GM20000 (cell line): Measurements from ENCODE around the gene PI4KA.
"Not testable (repeated sequence)": the region's sequence is repeated elsewhere in the genome, so short reads cannot be mapped to it uniquely, and the experiment has no call there.

Source experiments
- DNase-seq: peaks from one replicate; pipeline ENCODE4 v3.0.0; 2012; ENCODE audit warnings: low spot score
- TF ChIP-seq, protein P1 (sequence below): IDR thresholded peaks from 2 replicates; pipeline ENCODE4 v1.5.1; 2012; ENCODE audit warnings: mild to moderate bottlenecking, control low read depth; ENCODE audit errors: extremely low read depth, missing control alignments

Gene PI4KA

DNA sequence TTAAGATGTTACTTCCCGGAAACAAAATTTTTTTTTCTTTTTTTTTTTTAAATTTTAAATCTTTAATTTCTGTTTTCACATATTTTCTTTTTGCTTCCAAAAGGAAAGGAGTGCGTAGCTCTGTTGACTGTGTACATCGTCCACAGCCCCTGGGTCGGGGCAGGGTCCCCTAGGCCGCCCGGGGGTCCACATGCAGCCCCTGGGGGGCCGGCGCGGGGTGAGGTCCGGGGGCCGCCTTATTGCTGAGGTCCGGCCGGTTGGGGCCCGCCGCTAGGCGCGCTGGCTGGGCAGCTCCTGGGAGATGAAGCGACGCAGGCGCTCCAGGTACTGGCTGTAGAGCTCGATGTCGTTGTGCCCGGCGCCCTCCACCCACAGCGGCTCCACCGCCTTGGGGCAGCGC, 191.1 kb downstream of the PI4KA start:
- DNase-seq, result not testable (repeated sequence)

DNA sequence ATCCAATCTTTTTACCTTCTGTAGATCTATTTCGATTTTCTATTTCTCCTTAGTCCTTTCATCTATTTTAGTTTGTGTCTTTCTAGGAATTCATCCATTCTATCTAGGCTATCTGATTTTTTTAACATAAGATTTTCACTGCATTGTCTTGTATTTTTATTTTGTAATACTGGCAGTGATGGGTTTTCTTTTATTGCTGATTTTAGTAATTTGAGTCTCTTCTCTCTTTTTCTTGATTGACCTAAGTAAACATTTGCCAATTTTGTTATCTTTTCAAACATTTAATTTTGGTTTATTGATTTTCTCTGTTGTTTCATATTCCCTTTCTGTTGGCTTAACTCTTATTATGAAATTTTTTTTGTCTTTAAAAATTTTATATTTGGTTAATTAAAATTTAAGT, 192.1 kb downstream of the PI4KA start:
- TF ChIP-seq, protein P1, sequence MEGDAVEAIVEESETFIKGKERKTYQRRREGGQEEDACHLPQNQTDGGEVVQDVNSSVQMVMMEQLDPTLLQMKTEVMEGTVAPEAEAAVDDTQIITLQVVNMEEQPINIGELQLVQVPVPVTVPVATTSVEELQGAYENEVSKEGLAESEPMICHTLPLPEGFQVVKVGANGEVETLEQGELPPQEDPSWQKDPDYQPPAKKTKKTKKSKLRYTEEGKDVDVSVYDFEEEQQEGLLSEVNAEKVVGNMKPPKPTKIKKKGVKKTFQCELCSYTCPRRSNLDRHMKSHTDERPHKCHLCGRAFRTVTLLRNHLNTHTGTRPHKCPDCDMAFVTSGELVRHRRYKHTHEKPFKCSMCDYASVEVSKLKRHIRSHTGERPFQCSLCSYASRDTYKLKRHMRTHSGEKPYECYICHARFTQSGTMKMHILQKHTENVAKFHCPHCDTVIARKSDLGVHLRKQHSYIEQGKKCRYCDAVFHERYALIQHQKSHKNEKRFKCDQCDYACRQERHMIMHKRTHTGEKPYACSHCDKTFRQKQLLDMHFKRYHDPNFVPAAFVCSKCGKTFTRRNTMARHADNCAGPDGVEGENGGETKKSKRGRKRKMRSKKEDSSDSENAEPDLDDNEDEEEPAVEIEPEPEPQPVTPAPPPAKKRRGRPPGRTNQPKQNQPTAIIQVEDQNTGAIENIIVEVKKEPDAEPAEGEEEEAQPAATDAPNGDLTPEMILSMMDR, result no peak
- no peak for DNase-seq

DNA sequence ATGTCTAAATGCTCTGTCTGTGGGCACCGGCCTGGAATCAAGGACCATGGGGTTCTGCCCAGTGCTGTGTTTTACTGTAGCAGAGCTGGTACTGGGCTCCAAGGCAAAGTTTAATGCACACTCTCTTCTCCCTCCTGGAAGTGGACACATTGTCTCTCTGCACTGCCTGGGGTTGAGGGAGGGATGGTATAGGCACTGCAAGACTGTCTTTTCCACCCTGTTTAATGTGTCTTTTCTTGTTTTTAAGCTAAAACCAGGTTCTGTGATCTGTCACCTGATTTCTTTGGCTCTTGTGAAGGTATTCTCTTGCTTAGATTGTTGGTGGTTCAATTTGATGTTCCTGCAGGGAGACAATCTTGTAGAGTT, 194.0 kb downstream of the PI4KA start:
- TF ChIP-seq, protein P1, result no peak
- DNase-seq, result no peak

DNA sequence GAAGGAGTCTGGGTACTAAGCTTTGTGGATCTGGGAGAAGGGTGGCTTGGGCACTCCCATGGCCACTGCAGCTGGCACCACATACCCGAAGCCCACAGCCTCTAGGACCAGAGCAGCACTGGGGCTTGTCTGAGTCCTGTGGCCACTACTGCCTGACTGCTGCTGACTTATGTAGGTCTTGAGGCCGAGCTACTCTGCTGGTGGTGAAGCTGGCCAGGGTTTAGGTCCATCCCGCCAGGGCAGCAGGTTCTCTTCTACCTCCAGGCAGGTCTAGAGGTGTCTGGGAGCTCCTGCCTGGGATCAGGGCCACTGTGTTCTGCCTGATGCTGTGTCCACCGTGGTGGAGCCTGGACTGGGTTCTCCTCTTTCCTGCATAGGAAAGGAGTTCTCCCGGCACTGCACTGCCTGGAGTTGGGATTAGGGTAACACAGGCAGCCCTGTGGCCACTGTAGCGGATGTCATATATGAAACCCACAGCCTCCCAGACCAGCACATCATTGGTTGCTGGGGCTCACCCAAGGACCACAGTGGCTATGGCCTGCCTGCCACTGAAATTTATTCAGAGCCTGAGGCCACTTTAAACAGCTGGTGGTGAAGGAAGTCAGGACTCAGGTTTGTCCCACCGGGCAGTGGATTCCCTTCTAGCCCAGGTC, 194.5 kb downstream of the PI4KA start:
- TF ChIP-seq, protein P1, result no peak

DNA sequence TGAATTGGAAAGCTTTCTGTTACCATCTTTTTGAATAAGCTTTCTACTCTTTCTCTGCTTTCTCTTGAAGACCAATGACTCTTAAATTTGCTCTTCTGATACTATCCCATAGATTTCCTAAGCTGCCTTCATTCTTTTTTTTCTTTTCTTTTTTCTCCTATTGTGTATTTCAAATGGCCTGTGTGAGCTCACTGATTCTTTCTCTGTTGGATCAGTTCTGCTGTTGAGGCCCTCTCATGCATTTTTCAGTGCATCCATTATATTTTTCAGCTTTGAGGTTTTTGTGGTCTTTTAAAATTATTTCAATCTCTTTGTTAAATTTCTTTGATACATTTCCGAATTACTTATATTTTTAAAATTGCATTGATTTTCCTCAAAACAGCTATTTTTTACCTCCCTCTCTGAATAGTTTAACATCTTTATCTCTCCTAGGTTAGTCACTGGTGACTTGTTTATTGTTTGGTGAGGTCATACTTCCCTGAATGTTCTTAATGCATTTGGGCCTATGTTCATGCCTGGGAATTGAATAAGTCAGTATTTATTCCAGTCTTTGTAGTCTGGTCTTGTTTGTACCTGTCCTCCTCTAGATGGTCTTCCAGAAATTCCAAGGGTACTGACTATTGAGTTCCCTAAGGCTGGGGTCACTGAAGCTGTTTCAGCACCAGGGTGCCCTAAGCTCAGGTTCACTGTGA, 195.3 kb downstream of the PI4KA start:
- TF ChIP-seq, protein P1, result no peak
- DNase-seq, result no peak

More for the DNA sequence above, 194.5 kb downstream of the PI4KA start:
- DNase-seq, result no peak

DNA sequence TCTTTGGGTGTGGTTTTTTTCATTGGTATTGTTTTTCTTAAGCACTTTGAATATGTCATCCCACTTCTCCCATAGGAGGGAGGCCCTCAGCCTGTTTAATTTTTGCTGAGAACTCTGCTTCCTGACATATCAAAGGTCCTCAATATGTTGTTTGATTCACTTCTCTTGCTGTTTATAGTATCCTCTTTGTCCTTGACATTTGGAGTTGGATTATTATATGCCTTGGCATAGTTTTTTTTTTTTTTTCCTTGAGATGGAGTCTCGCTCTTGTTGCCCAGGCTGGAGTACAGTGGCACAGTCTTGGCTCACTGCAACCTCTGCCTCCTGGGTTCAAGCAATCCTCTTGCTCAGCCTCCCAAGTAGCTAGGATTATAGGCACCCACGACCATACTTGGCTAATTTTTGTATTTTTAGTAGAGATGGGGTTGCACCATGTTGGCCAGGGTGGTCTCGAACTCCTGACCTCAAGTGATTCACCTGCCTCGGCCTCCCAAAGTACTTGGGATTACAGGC, 196.0 kb downstream of the PI4KA start:
- not testable (repeated sequence) for DNase-seq

DNA sequence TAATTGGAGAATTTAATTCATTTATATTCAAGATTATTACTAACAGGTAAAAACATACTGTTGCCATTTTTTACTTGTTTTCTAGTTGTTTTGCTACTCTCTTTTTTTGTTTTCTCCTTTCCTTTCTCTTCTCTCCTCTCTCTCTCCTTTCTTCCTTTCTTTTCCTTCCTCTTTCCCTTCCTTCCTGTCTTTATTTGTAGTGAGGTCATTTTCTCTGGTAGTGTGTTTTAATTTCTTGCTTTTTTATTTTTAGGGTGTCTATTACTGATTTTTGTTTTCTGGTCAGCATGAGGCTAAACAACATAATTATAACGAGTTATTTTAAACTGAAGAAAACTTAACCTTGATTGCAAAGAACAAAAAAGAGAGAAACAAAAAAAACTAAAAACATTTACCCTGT, 197.1 kb downstream of the PI4KA start:
- DNase-seq, result no peak
- TF ChIP-seq, protein P1, result no peak

DNA sequence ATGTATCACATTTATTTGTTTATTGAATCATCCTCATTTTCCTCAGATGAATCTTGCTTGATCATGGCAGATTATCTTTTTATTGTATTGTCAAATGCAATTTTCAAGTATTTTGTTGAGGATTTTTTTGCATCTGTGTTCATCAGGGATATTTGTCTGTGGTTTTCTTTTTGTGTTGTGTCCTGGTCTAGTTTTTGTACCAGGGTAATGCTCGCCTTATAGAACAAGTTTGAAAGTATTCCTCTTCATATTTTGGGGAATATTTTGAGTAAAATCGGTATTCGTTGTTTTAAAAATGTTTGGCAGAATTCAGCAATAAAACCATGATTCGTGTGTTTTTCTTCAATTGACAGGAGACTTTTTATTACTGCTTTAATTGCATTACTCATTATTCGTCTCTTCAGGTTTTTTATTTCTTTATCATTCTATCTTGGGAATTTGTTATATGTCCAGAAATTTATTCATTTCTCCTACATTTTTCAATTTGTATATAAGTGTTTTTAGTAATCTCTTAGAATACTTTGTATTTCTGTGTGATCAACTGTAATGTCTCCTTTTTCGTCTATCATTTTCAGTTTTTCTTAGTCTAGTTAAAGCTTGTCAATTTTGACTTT, 198.1 kb downstream of the PI4KA start:
- TF ChIP-seq, protein P1, result no peak
- DNase-seq, result no peak
